ENCODE measurements around the gene CDH16. TPM values are rescaled to one million over a fixed set of nuclear protein-coding genes. Genes with fewer than 3 reads are reported as not detected.

CDH16 gene
- total and polyA plus RNA-seq, 2 donors (not counting 1 experiment from before 2014, with no cell fraction given): not detected

GRCh38 chr16:66931665-66932064 is 13.0 kb upstream of the CDH16 start:
- H3K4me1 ChIP-seq (ENCODE audit: control insufficient read depth, extremely low read depth, insufficient read depth, low read length): peaks cover 25% of the 10 kb centered on the region
- H3K27ac ChIP-seq (ENCODE audit: insufficient read depth, low read length): no peak overlapping the region
- H2AFZ ChIP-seq (ENCODE audit: low read length): no peak overlapping the region
- no peak for DNase-seq (ENCODE audit: low read depth in 2 of 2)
- peaks cover 30% of the 10 kb centered on the region for H3K79me2 ChIP-seq (ENCODE audit: control insufficient read depth, insufficient read depth, low read length)
- H3K36me3 ChIP-seq (ENCODE audit: control insufficient read depth, insufficient read depth, low read length): no peaks in the 10 kb centered on the region
- no peak overlapping the region for H3K4me3 ChIP-seq (replicated peaks in 1 of 4; ENCODE audit: control extremely low read depth in 1 of 4, insufficient read depth in 1 of 4, low read depth in 3 of 4, low read length in 4 of 4)
- TF ChIP-seq CTCF (conservative IDR thresholded peaks at IDR 0.05 in 1 of 2, IDR thresholded peaks at IDR 0.05 in 1 of 2; ENCODE audit: low read depth in 1 of 2, low read length in 2 of 2): no peak
- no peak for TF ChIP-seq EZH2 (IDR thresholded peaks at IDR 0.05; ENCODE audit: low read length, missing control alignments)
- no peak overlapping the region for H3K9ac ChIP-seq (ENCODE audit: insufficient read depth, low read length)
- no peaks in the 10 kb centered on the region for H3K27me3 ChIP-seq (ENCODE audit: control insufficient read depth, insufficient read depth, low read length)
- H3K4me2 ChIP-seq (ENCODE audit: extremely low read depth, insufficient read depth, low read length): no peak overlapping the region
- no peaks in the 10 kb centered on the region for H4K20me1 ChIP-seq (ENCODE audit: control insufficient read depth, extremely low read depth, insufficient read depth, low read length)
- no peaks in the 10 kb centered on the region for H3K9me3 ChIP-seq (ENCODE audit: control insufficient read depth, insufficient read depth, low read depth, low read length)

- Histone ChIP-seq H3K79me2 (ENCODE audit: control insufficient read depth, insufficient read depth, low read length) (peaks cover 15% of the 10 kb centered on the region), H3K27ac (ENCODE audit: insufficient read depth, low read length) (no peak overlapping the region), H3K36me3 (ENCODE audit: control insufficient read depth, insufficient read depth, low read length) (no peaks in the 10 kb centered on the region), H3K27me3 (ENCODE audit: control insufficient read depth, insufficient read depth, low read length) (no peaks in the 10 kb centered on the region), H3K4me2 (ENCODE audit: extremely low read depth, insufficient read depth, low read length) (no peak overlapping the region), H4K20me1 (ENCODE audit: control insufficient read depth, extremely low read depth, insufficient read depth, low read length) (no peaks in the 10 kb centered on the region), H3K4me1 (ENCODE audit: control insufficient read depth, extremely low read depth, insufficient read depth, low read length) (peaks cover 31% of the 10 kb centered on the region), H3K9ac (ENCODE audit: insufficient read depth, low read length) (no peak overlapping the region), H2AFZ (ENCODE audit: low read length) (no peak overlapping the region), H3K9me3 (ENCODE audit: control insufficient read depth, insufficient read depth, low read depth, low read length) (no peaks in the 10 kb centered on the region), H3K4me3 (replicated peaks in 1 of 4; ENCODE audit: control extremely low read depth in 1 of 4, insufficient read depth in 1 of 4, low read depth in 3 of 4, low read length in 4 of 4) (no peak overlapping the region)
- TF ChIP-seq EZH2 (IDR thresholded peaks at IDR 0.05; ENCODE audit: low read length, missing control alignments) (no peak), CTCF (conservative IDR thresholded peaks at IDR 0.05 in 1 of 2, IDR thresholded peaks at IDR 0.05 in 1 of 2; ENCODE audit: low read depth in 1 of 2, low read length in 2 of 2) (no peak)
- peak; percentile 45 to 51 for DNase-seq (ENCODE audit: low read depth in 2 of 2)
Observed at GRCh38 chr16:66930189-66930588, 11.5 kb upstream of the CDH16 start.

- Histone ChIP-seq H3K4me2 (ENCODE audit: extremely low read depth, insufficient read depth, low read length) (no peak overlapping the region), H3K4me3 (replicated peaks in 1 of 4; ENCODE audit: control extremely low read depth in 1 of 4, insufficient read depth in 1 of 4, low read depth in 3 of 4, low read length in 4 of 4) (no peak overlapping the region), H3K36me3 (ENCODE audit: control insufficient read depth, insufficient read depth, low read length) (no peaks in the 10 kb centered on the region), H3K9me3 (ENCODE audit: control insufficient read depth, insufficient read depth, low read depth, low read length) (no peaks in the 10 kb centered on the region), H3K79me2 (ENCODE audit: control insufficient read depth, insufficient read depth, low read length) (peaks cover 8% of the 10 kb centered on the region), H3K9ac (ENCODE audit: insufficient read depth, low read length) (no peak overlapping the region), H4K20me1 (ENCODE audit: control insufficient read depth, extremely low read depth, insufficient read depth, low read length) (no peaks in the 10 kb centered on the region), H3K27me3 (ENCODE audit: control insufficient read depth, insufficient read depth, low read length) (peaks cover under 1% of the 10 kb centered on the region), H2AFZ (ENCODE audit: low read length) (no peak overlapping the region), H3K27ac (ENCODE audit: insufficient read depth, low read length) (peak overlapping the region; percentile 78), H3K4me1 (ENCODE audit: control insufficient read depth, extremely low read depth, insufficient read depth, low read length) (peaks cover 33% of the 10 kb centered on the region)
- TF ChIP-seq EZH2 (IDR thresholded peaks at IDR 0.05; ENCODE audit: low read length, missing control alignments): no peak
- TF ChIP-seq CTCF (conservative IDR thresholded peaks at IDR 0.05 in 1 of 2, IDR thresholded peaks at IDR 0.05 in 1 of 2; ENCODE audit: low read depth in 1 of 2, low read length in 2 of 2): peak; percentile 51 to 58
- DNase-seq (ENCODE audit: low read depth in 2 of 2): peak in 1 of 2 donors; percentile 38
Observed at GRCh38 chr16:66928702-66929388, 10.2 kb upstream of the CDH16 start.

Measured in fibroblast of lung (primary cell).